Glomerular visceral epithelial cell (primary cell): Measurements from ENCODE around the gene RHCG.

Source experiments
- DNase-seq: peaks from one replicate; pipeline ENCODE4 v3.0.0-alpha.2; 2016; ENCODE audit errors: extremely low spot score

The RHCG gene

GRCh38 chr15:89502867-89503595, 6.6 kb upstream of the RHCG start:
- no peak for DNase-seq

- no peak for DNase-seq
Observed at GRCh38 chr15:89501646-89502045, 5.3 kb upstream of the RHCG start.

GRCh38 chr15:89500397-89501270, 4.3 kb upstream of the RHCG start:
- DNase-seq: no peak

GRCh38 chr15:89499156-89499555, 2.8 kb upstream of the RHCG start:
- DNase-seq: no peak

- no peak for DNase-seq
Observed at GRCh38 chr15:89498574-89498906, 2.2 kb upstream of the RHCG start.

- no peak for DNase-seq
Observed at GRCh38 chr15:89497231-89497630, 848 bp upstream of the RHCG start.

- no peak for DNase-seq
Observed at GRCh38 chr15:89495638-89496145, 691 bp downstream of the RHCG start.

GRCh38 chr15:89494941-89495637, 1.3 kb downstream of the RHCG start:
- DNase-seq: no peak

GRCh38 chr15:89494031-89494430, 2.4 kb downstream of the RHCG start:
- no peak for DNase-seq

- DNase-seq: no peak
Observed at GRCh38 chr15:89492934-89493631, 3.3 kb downstream of the RHCG start.

- DNase-seq: no peak
Observed at GRCh38 chr15:89492111-89492641, 4.2 kb downstream of the RHCG start.

- DNase-seq: no peak
Observed at GRCh38 chr15:89490814-89491315, 5.5 kb downstream of the RHCG start.

GRCh38 chr15:89490081-89490813, 6.1 kb downstream of the RHCG start:
- DNase-seq: no peak

GRCh38 chr15:89489376-89489775, 7.0 kb downstream of the RHCG start:
- DNase-seq: no peak

GRCh38 chr15:89487791-89488190, 8.6 kb downstream of the RHCG start:
- no peak for DNase-seq

- no peak for DNase-seq
Observed at GRCh38 chr15:89486726-89487050, 9.7 kb downstream of the RHCG start.

- DNase-seq: no peak
Observed at GRCh38 chr15:89483079-89483478, 13.3 kb downstream of the RHCG start.

- DNase-seq: no peak
Observed at GRCh38 chr15:89482139-89482538, 14.2 kb downstream of the RHCG start.

- no peak for DNase-seq
Observed at GRCh38 chr15:89480505-89480904, 15.9 kb downstream of the RHCG start.

- no peak for DNase-seq
Observed at GRCh38 chr15:89479173-89479572, 17.2 kb downstream of the RHCG start.
